ENCODE measurements around the gene PTPRN2. TPM values are rescaled to one million over a fixed set of nuclear protein-coding genes. Genes with fewer than 3 reads are reported as not detected.
A peak's percentile ranks its signal among the peaks of the same experiment; 100 is the strongest.
"Not testable (repeated sequence)": the region's sequence is repeated elsewhere in the genome, so short reads cannot be mapped to it uniquely, and the experiment has no call there.

Gene PTPRN2
- polyA plus RNA-seq (2013, experiment 1 of 2) = 0.59 TPM
- polyA plus RNA-seq (2013, experiment 2 of 2) = 0.45 TPM

DNA sequence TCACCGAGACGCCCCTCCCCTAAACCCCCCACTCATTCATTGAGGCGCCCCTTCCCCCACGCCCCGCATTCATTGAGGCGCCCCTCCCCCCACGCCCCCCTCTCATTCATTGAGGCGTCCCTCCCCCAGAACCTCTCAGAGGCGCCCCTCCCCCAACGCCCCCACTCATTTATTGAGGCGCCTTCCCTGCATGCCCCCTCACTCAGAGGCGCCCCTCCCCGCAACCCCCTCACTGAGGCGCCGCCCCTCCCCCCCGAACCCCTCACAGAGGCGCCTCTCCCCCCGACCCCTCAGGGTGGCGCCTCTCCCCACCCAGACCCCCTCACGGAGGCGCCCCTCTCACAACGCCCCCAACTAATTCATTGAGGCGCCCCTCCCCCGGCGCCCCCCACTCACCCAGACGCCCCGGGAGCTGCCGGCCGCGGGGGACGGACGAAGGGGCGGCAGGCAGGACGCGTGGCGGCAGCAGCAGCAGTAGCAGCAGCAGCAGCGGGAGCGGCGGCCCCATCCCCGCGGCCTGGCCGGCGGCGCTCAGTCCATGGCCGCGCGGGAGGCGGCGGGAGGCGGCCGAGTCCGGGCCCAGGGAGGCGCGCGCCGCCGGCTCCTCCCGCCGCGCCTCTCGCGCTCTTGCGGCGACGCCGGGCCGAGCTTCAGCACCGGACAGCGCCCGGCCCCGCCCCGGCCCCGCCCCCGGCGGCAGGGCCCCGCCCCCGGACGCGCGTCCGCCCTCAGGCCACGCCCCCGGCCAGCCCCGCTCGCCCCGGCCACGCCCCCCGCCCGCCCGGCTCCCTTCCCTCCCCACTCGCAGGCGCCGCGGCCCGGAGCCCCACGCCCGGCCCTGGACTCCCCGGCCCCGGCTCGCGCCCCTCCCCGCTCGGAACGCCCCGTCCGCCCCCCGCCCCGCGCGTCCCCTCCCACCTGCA is at the start of gene PTPRN2:
PTPRN2 (minus strand) TSS at position 662 of the 923 bp plus-strand sequence.
- H3K9ac ChIP-seq (ENCODE audit: low read length) = no peak within 1 kb of the TSS
- no peak within 1 kb of the TSS for H2AK5ac ChIP-seq (ENCODE audit: low read length)
- H4K5ac ChIP-seq (ENCODE audit: low read length) = no peak within 1 kb of the TSS
- H2BK5ac ChIP-seq (ENCODE audit: low read length) = no peak within 1 kb of the TSS
- H3K4me1 ChIP-seq (ENCODE audit: control insufficient read depth, low read depth, low read length) = no peaks in the 10 kb centered on the region
- no peak within 1 kb of the TSS for H2BK120ac ChIP-seq (ENCODE audit: low read depth, low read length)
- H3K23ac ChIP-seq (ENCODE audit: low read length) = no peak within 1 kb of the TSS
- peak; percentile 68 for DNase-seq
- no peaks in the 10 kb centered on the region for H3K79me2 ChIP-seq (ENCODE audit: control insufficient read depth, insufficient read depth, low read length)
- H3K27ac ChIP-seq (ENCODE audit: low read depth, low read length) = no peak within 1 kb of the TSS
- no peak within 1 kb of the TSS for H3K4ac ChIP-seq (ENCODE audit: low read depth, low read length)
- no peak within 1 kb of the TSS for H3K56ac ChIP-seq (ENCODE audit: low read length)
- H3K4me3 ChIP-seq (ENCODE audit: low read length) = no peak within 1 kb of the TSS
- H3K18ac ChIP-seq (ENCODE audit: low read length) = no peak within 1 kb of the TSS
- peaks cover 30% of the 10 kb centered on the region for H3K27me3 ChIP-seq (ENCODE audit: insufficient read depth, low read length, poor library complexity)
- no peaks in the 10 kb centered on the region for H3K36me3 ChIP-seq (ENCODE audit: control insufficient read depth, insufficient read depth, low read length)
- H3K79me1 ChIP-seq (ENCODE audit: low read length) = no peaks in the 10 kb centered on the region
- WGBS (ENCODE audit: extremely low coverage, insufficient coverage, low lambda C conversion rate) = no CpG with 5 or more reads among the region's 110 CpGs
- no peak within 1 kb of the TSS for H3K4me2 ChIP-seq (ENCODE audit: low read length)
- H2BK15ac ChIP-seq (replicated peaks; ENCODE audit: low read depth) = no peak within 1 kb of the TSS
- no peak within 1 kb of the TSS for H4K8ac ChIP-seq (ENCODE audit: low read depth, low read length)

DNA sequence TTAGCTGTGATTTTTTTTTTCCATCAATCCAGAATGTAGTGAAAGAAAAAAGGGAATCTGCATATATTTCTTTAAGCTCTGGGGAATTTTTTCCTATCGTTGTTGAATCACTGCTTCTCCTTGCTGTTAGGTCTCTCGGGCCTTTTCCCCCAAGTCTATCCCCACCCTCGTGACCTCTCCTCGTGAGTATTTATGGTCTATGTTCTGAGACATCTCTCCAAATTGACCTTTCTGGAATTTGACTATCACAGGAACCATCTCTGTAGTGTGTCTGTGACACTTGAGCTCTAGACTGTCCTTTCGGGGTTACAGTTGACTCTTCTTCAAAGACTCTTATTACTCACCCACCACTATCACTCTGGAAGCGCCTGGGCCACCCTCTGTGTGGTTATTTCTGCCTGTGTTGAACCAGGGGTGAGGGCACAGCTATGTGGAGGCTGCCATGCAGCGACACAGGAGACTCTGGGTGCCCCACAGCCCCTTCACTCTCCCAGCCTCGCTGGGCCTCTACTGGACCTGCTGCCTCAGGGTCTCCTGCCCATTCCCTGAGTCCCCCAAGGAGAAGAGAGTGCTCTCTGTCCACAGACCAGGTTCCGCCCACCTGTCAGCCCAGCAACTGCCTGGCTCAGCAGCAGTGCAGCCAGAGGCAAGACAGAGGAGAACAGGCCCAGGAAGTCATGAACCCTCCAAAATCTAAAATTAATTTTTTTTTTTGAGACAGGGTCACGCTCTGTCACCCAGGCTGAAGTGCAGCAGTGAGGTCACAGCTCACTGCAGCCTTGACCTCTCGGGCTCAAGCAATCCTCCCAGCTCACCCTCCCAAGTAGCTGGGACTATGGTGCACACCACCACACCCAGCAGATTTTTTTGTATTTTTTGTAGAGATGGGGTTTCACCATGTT is 45.7 kb upstream of the PTPRN2 start:
- H3K23ac ChIP-seq (ENCODE audit: low read length) = no peak overlapping the region
- H4K8ac ChIP-seq (ENCODE audit: low read depth, low read length) = no peak overlapping the region
- no peaks in the 10 kb centered on the region for H3K27me3 ChIP-seq (ENCODE audit: insufficient read depth, low read length, poor library complexity)
- no peak overlapping the region for H4K5ac ChIP-seq (ENCODE audit: low read length)
- no CpG with 5 or more reads among the region's 11 CpGs for WGBS (ENCODE audit: extremely low coverage, insufficient coverage, low lambda C conversion rate)
- H3K79me2 ChIP-seq (ENCODE audit: control insufficient read depth, insufficient read depth, low read length) = no peaks in the 10 kb centered on the region
- H2AK5ac ChIP-seq (ENCODE audit: low read length) = no peak overlapping the region
- no peak overlapping the region for H3K4me2 ChIP-seq (ENCODE audit: low read length)
- peaks cover 6% of the 10 kb centered on the region for H3K36me3 ChIP-seq (ENCODE audit: control insufficient read depth, insufficient read depth, low read length)
- H3K4ac ChIP-seq (ENCODE audit: low read depth, low read length) = no peak overlapping the region
- no peak for DNase-seq
- no peaks in the 10 kb centered on the region for H3K4me1 ChIP-seq (ENCODE audit: control insufficient read depth, low read depth, low read length)
- no peak overlapping the region for H2BK120ac ChIP-seq (ENCODE audit: low read depth, low read length)
- H3K27ac ChIP-seq (ENCODE audit: low read depth, low read length) = no peak overlapping the region
- H3K4me3 ChIP-seq (ENCODE audit: low read length) = no peak overlapping the region
- no peak overlapping the region for H3K56ac ChIP-seq (ENCODE audit: low read length)
- H3K9ac ChIP-seq (ENCODE audit: low read length) = no peak overlapping the region
- no peak overlapping the region for H2BK5ac ChIP-seq (ENCODE audit: low read length)
- H3K79me1 ChIP-seq (ENCODE audit: low read length) = no peaks in the 10 kb centered on the region
- no peak overlapping the region for H2BK15ac ChIP-seq (replicated peaks; ENCODE audit: low read depth)
- no peak overlapping the region for H3K18ac ChIP-seq (ENCODE audit: low read length)

GRCh38 chr7:158631574-158632195 is 44.1 kb upstream of the PTPRN2 start:
- Histone ChIP-seq H3K36me3 (ENCODE audit: control insufficient read depth, insufficient read depth, low read length) (peaks cover 4% of the 10 kb centered on the region), H3K79me1 (ENCODE audit: low read length) (no peaks in the 10 kb centered on the region), H3K4me2 (ENCODE audit: low read length) (no peak overlapping the region), H2BK5ac (ENCODE audit: low read length) (no peak overlapping the region), H3K27ac (ENCODE audit: low read depth, low read length) (no peak overlapping the region), H3K4me1 (ENCODE audit: control insufficient read depth, low read depth, low read length) (no peaks in the 10 kb centered on the region), H3K4ac (ENCODE audit: low read depth, low read length) (no peak overlapping the region), H3K56ac (ENCODE audit: low read length) (no peak overlapping the region), H2BK120ac (ENCODE audit: low read depth, low read length) (no peak overlapping the region), H3K23ac (ENCODE audit: low read length) (no peak overlapping the region), H2BK15ac (replicated peaks; ENCODE audit: low read depth) (no peak overlapping the region), H3K27me3 (ENCODE audit: insufficient read depth, low read length, poor library complexity) (no peaks in the 10 kb centered on the region), H4K8ac (ENCODE audit: low read depth, low read length) (no peak overlapping the region), H3K18ac (ENCODE audit: low read length) (no peak overlapping the region), H4K5ac (ENCODE audit: low read length) (no peak overlapping the region), H3K4me3 (ENCODE audit: low read length) (no peak overlapping the region), H2AK5ac (ENCODE audit: low read length) (no peak overlapping the region), H3K9ac (ENCODE audit: low read length) (no peak overlapping the region), H3K79me2 (ENCODE audit: control insufficient read depth, insufficient read depth, low read length) (no peaks in the 10 kb centered on the region)
- no CpG with 5 or more reads among the region's 3 CpGs for WGBS (ENCODE audit: extremely low coverage, insufficient coverage, low lambda C conversion rate)
- no peak for DNase-seq

- not testable (repeated sequence) for DNase-seq; H3K27me3 ChIP-seq (ENCODE audit: insufficient read depth, low read length, poor library complexity); H4K8ac ChIP-seq (ENCODE audit: low read depth, low read length); H3K4ac ChIP-seq (ENCODE audit: low read depth, low read length); H3K4me1 ChIP-seq (ENCODE audit: control insufficient read depth, low read depth, low read length); H3K27ac ChIP-seq (ENCODE audit: low read depth, low read length); H3K36me3 ChIP-seq (ENCODE audit: control insufficient read depth, insufficient read depth, low read length); H3K4me3 ChIP-seq (ENCODE audit: low read length); H3K79me1 ChIP-seq (ENCODE audit: low read length); H2BK5ac ChIP-seq (ENCODE audit: low read length); H3K18ac ChIP-seq (ENCODE audit: low read length); H3K23ac ChIP-seq (ENCODE audit: low read length); H4K5ac ChIP-seq (ENCODE audit: low read length); H3K56ac ChIP-seq (ENCODE audit: low read length); H3K9ac ChIP-seq (ENCODE audit: low read length); H3K4me2 ChIP-seq (ENCODE audit: low read length); H2BK15ac ChIP-seq (replicated peaks; ENCODE audit: low read depth); H3K79me2 ChIP-seq (ENCODE audit: control insufficient read depth, insufficient read depth, low read length); H2AK5ac ChIP-seq (ENCODE audit: low read length); H2BK120ac ChIP-seq (ENCODE audit: low read depth, low read length)
- no CpG with 5 or more reads among the region's 8 CpGs for WGBS (ENCODE audit: extremely low coverage, insufficient coverage, low lambda C conversion rate)
Measured at GRCh38 chr7:158626289-158626688, 38.7 kb upstream of the PTPRN2 start.

DNA sequence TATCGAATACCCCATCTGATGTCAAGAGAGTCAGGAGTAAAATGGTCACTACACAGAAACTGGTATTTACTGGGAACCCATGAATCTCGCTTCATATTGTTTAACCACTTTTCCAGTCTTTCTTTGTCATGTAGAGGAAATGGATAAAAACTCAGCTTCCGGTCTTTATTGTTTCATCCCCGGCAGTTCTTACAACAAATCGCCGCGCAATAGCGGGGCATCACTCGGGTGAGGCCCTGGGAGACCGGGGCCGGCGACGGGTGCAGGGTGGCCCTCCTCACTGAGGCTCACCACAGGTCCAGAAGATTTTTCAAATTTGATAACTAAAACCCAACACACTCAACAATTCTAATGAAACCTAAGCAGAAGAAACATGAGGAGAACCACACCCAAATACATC is 35.6 kb upstream of the PTPRN2 start:
- no CpG with 5 or more reads among the region's 13 CpGs for WGBS (ENCODE audit: extremely low coverage, insufficient coverage, low lambda C conversion rate)
- peaks cover 2% of the 10 kb centered on the region for H3K36me3 ChIP-seq (ENCODE audit: control insufficient read depth, insufficient read depth, low read length)

More for the DNA sequence above, 35.6 kb upstream of the PTPRN2 start:
- Histone ChIP-seq H3K79me2 (ENCODE audit: control insufficient read depth, insufficient read depth, low read length) (no peaks in the 10 kb centered on the region), H3K56ac (ENCODE audit: low read length) (no peak overlapping the region), H3K4ac (ENCODE audit: low read depth, low read length) (no peak overlapping the region), H2BK120ac (ENCODE audit: low read depth, low read length) (no peak overlapping the region), H3K27ac (ENCODE audit: low read depth, low read length) (no peak overlapping the region), H3K27me3 (ENCODE audit: insufficient read depth, low read length, poor library complexity) (no peaks in the 10 kb centered on the region), H4K8ac (ENCODE audit: low read depth, low read length) (no peak overlapping the region), H3K18ac (ENCODE audit: low read length) (no peak overlapping the region), H2BK15ac (replicated peaks; ENCODE audit: low read depth) (no peak overlapping the region), H4K5ac (ENCODE audit: low read length) (no peak overlapping the region), H3K4me3 (ENCODE audit: low read length) (no peak overlapping the region), H2AK5ac (ENCODE audit: low read length) (no peak overlapping the region), H2BK5ac (ENCODE audit: low read length) (no peak overlapping the region), H3K4me1 (ENCODE audit: control insufficient read depth, low read depth, low read length) (no peaks in the 10 kb centered on the region), H3K79me1 (ENCODE audit: low read length) (no peaks in the 10 kb centered on the region), H3K23ac (ENCODE audit: low read length) (no peak overlapping the region), H3K9ac (ENCODE audit: low read length) (no peak overlapping the region), H3K4me2 (ENCODE audit: low read length) (no peak overlapping the region)
- no peak for DNase-seq
